GM19239 (cell line): ENCODE results near the gene ATP13A3.

ENCODE experiments used
- DNase-seq: peaks from one replicate; pipeline ENCODE4 v3.0.0; 2011; ENCODE audit warnings: low spot score; ENCODE audit not compliant: insufficient read length
- FAIRE-seq: peaks from 2 replicates; lab custom pipeline; 2011; peaks lifted over from hg19 to GRCh38; lab: Jason Lieb, UNC

Gene ATP13A3

DNA sequence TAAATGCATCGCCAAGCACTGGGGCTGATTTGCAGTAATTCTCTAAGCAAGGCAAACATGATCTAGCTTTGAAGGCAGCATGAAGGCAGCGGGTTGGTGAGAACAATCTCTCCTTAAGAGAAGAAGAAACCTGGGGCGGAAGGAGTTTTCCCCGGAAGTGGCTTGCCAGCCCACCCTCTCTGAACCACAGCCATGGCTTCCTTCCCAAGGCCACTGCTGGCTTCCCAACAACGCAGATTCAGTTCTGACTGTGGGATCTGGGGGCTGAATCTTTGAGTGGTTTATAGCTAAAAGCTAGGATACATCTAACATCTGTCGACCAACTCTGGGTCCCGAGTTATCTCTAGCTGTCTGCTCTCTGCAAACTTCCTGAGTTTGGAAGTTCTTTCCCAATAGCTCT lies 131.4 kb downstream of the ATP13A3 start:
- FAIRE-seq = no peak

DNA sequence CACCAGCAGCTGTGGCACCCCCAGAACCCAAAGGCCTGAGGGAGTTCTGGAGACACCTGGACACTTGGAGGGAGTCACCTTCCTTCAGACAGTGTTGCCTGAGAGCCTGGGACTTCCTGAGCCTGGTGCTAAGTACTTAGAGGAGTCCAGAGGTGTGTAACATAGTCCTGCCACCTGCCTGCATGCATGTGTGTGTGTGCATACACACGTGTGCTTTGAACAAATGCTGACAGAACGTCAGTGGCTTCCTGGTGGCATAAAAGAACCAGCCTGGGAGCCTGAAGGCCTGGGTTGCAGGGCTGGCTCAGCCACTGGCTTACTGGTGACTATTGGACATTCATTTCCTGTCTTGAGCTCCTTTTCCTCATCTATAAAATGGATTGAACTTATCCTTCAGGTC lies 132.5 kb downstream of the ATP13A3 start:
- FAIRE-seq (no peak), DNase-seq (no peak)

More for the DNA sequence above, 131.4 kb downstream of the ATP13A3 start:
- DNase-seq = no peak
